ENCODE data around the gene KCNA4. TPM values are rescaled to one million over a fixed set of nuclear protein-coding genes. Genes with fewer than 3 reads are reported as not detected.

The KCNA4 gene
- total RNA-seq, 1 donor from 2014 or later = 0.11 TPM

GRCh38 chr11:30012346-30012745 is 4.5 kb downstream of the KCNA4 start:
- DNase-seq (ENCODE audit: low spot score in 2 of 2) = no peak
- Histone ChIP-seq H3K4me3 (no peak overlapping the region), H3K27ac (no peak overlapping the region), H3K27me3 (no peaks in the 10 kb centered on the region), H3K9me3 (no peaks in the 10 kb centered on the region), H3K4me1 (peaks cover 0 to 3% of the 10 kb centered on the region in 2 donors), H3K36me3 (no peaks in the 10 kb centered on the region)
- intact Hi-C loops (cut with DNase I) = no loop called here
- TF ChIP-seq, protein P1, sequence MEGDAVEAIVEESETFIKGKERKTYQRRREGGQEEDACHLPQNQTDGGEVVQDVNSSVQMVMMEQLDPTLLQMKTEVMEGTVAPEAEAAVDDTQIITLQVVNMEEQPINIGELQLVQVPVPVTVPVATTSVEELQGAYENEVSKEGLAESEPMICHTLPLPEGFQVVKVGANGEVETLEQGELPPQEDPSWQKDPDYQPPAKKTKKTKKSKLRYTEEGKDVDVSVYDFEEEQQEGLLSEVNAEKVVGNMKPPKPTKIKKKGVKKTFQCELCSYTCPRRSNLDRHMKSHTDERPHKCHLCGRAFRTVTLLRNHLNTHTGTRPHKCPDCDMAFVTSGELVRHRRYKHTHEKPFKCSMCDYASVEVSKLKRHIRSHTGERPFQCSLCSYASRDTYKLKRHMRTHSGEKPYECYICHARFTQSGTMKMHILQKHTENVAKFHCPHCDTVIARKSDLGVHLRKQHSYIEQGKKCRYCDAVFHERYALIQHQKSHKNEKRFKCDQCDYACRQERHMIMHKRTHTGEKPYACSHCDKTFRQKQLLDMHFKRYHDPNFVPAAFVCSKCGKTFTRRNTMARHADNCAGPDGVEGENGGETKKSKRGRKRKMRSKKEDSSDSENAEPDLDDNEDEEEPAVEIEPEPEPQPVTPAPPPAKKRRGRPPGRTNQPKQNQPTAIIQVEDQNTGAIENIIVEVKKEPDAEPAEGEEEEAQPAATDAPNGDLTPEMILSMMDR (IDR thresholded peaks at IDR 0.05) = no peak

- H3K27me3 ChIP-seq = no peaks in the 10 kb centered on the region
- no peaks in the 10 kb centered on the region for H3K9me3 ChIP-seq
- intact Hi-C loops (cut with DNase I) = no loop called here
- H3K36me3 ChIP-seq = no peaks in the 10 kb centered on the region
- DNase-seq (ENCODE audit: low spot score in 2 of 2) = no peak
- no peak overlapping the region for H3K27ac ChIP-seq
- no peak overlapping the region for H3K4me3 ChIP-seq
- no peaks in the 10 kb centered on the region for H3K4me1 ChIP-seq
- TF ChIP-seq, protein P1 (IDR thresholded peaks at IDR 0.05) = no peak
Measured at GRCh38 chr11:30009060-30009459, 7.8 kb downstream of the KCNA4 start.

- TF ChIP-seq, protein P1 (IDR thresholded peaks at IDR 0.05) = no peak
- no peak overlapping the region for H3K27ac ChIP-seq
- no peak for DNase-seq (ENCODE audit: low spot score in 2 of 2)
- no peaks in the 10 kb centered on the region for H3K9me3 ChIP-seq
- no peak overlapping the region for H3K4me3 ChIP-seq
- H3K36me3 ChIP-seq = no peaks in the 10 kb centered on the region
- no peaks in the 10 kb centered on the region for H3K27me3 ChIP-seq
- intact Hi-C loops (cut with DNase I) = no loop called here
- H3K4me1 ChIP-seq = no peaks in the 10 kb centered on the region
Measured at GRCh38 chr11:30006876-30007275, 10.0 kb downstream of the KCNA4 start.

DNA sequence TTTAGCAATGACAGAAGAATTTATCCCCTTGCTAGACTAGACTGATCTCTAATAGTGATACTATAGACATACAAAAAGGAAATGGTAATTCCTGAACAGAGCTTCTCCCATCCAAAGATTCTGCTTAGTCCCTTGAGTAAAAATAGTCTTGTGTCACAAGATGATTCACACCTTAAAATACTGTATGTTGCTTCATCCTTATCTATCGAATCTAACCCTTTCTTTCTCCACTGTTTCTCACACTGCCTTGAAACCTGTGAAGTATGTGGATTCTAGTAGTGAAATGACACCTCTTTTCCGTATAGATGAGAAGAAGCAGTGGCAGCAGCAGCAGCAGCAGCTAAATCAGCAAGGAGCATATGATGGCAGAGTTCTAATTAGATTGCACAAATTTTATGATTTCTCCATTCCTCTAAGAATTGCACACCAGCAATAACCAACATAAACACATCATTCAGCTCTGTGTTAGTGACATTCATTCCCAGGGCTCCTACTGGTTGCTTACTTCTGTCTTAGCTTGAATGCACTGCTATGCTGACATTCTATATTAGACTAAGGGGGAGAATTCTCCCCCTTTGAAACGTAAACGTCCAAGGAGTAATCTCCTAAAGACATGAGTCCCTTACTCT is 14.6 kb downstream of the KCNA4 start:
- H3K36me3 ChIP-seq = no peaks in the 10 kb centered on the region
- H3K4me1 ChIP-seq = no peaks in the 10 kb centered on the region
- H3K4me3 ChIP-seq = no peak overlapping the region
- intact Hi-C loops (cut with DNase I) = no loop called here
- no peak for DNase-seq (ENCODE audit: low spot score in 2 of 2)
- H3K27ac ChIP-seq = no peak overlapping the region
- H3K9me3 ChIP-seq = no peaks in the 10 kb centered on the region
- no peaks in the 10 kb centered on the region for H3K27me3 ChIP-seq
- TF ChIP-seq, protein P1 (IDR thresholded peaks at IDR 0.05) = no peak

GRCh38 chr11:30000986-30001750 is 15.7 kb downstream of the KCNA4 start:
- H3K4me3 ChIP-seq = no peak overlapping the region
- H3K27me3 ChIP-seq = no peaks in the 10 kb centered on the region
- no peaks in the 10 kb centered on the region for H3K4me1 ChIP-seq

More at GRCh38 chr11:30000986-30001750, 15.7 kb downstream of the KCNA4 start:
- TF ChIP-seq, protein P1 (IDR thresholded peaks at IDR 0.05) = no peak
- intact Hi-C loops (cut with DNase I) = no loop called here
- no peaks in the 10 kb centered on the region for H3K36me3 ChIP-seq
- no peak for DNase-seq (ENCODE audit: low spot score in 2 of 2)
- H3K27ac ChIP-seq = no peak overlapping the region
- H3K9me3 ChIP-seq = no peaks in the 10 kb centered on the region
